ENCODE data around the gene VEGFA.

VEGFA gene

DNA sequence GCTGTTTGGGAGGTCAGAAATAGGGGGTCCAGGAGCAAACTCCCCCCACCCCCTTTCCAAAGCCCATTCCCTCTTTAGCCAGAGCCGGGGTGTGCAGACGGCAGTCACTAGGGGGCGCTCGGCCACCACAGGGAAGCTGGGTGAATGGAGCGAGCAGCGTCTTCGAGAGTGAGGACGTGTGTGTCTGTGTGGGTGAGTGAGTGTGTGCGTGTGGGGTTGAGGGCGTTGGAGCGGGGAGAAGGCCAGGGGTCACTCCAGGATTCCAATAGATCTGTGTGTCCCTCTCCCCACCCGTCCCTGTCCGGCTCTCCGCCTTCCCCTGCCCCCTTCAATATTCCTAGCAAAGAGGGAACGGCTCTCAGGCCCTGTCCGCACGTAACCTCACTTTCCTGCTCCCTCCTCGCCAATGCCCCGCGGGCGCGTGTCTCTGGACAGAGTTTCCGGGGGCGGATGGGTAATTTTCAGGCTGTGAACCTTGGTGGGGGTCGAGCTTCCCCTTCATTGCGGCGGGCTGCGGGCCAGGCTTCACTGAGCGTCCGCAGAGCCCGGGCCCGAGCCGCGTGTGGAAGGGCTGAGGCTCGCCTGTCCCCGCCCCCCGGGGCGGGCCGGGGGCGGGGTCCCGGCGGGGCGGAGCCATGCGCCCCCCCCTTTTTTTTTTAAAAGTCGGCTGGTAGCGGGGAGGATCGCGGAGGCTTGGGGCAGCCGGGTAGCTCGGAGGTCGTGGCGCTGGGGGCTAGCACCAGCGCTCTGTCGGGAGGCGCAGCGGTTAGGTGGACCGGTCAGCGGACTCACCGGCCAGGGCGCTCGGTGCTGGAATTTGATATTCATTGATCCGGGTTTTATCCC, at the start of gene VEGFA:
Gene VEGFA, plus strand, starts transcription at position 686 of the 846 bp plus-strand sequence.
- peak; percentile 90 for DNase-seq (ENCODE audit: low spot score)

DNA sequence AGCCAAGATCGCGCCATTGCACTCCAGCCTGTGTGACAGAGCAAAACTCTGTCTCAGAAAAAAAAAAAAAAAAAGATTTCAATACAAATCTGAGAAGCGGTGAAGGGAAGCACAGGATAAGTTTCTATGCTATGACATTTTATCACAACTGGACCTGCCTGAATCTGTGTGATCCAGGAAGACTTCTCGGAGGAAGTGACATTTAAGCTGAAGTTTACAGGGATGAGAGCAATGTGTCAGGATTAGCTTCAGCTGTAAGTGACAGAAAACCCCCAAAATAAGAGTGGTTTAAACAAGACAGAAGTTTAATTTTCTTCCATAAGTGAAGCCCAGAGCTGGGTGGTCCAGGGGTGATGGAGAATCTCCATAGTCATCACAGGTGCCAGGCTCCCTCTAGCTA, 49.0 kb upstream of the VEGFA start:
- DNase-seq (ENCODE audit: low spot score), result no peak

DNA sequence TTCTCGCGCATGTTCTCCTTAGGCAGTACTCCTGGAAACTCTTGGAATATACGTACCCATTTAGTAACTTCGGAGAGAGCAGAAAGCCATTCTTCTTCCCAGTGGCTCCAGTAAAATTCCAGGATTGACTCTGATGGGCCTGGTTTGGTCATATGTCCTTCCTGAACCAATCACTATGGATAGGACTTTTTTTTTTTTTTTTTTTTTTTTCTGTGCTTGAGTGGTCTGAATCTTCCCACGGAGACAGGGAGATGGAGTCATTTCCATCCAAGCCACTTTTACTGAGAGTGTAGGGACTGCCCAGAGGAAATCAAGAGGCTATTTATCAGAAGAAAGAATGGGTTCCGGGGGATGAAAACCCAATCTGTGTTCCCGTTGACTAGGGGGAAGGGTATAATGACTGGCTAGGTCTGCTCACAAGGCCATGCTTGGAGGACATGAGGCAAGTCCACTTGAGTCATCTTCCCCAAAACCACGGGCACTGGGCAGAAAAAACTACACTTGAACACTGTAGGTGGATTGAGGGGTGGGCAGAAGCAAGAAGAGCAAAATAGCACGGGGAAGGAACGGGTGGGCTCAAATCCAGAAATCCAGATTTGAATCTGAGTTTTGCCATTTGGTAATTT, 47.0 kb upstream of the VEGFA start:
- DNase-seq (ENCODE audit: low spot score), result no peak

DNA sequence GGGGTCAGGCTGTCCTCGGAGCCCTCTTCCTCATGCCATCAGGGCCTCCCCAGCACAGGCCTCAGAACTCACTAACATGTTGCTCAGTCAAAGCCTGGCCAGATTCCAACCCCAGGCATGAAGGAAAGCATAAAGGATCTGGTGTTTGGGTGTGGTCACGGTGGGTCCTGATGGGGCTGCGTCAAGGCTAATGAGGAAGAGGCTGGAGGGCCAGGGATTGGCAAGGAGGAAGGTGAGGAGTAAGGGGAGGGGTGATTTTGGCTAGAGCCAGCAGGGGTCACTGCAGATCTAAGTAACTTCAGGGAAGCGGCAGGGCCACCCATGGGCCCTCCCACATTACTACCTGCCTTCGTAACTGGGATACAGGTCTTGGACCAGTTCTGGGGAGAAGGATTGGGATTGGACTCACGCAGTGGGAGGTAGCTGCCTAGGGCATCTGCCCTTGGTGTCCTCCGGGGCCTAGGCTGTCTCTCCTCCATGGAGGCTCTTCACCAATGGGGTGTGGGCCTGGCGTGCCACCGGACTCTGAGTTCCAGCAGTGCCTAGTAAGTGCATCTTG, 46.2 kb upstream of the VEGFA start:
- DNase-seq (ENCODE audit: low spot score), result peak; percentile 70

DNA sequence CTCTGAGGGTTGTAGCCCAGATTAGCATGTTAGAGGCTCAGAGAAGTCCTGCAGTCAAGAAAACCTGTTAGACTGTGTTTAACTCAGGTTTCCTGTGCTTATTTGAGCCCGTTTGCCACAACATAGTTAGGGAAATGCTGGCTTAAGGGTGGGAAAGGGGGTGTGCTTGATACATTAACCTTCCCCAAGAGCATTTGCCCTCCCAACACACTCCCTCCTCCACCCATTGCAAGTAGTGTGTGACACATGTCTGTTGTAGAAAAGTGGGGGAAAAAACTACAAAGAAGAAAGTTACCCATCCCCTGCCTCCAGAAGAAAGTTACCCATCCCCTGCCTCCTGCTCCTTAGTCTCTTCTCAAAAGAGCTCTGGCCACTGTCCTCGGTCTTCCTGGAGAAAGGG, 45.7 kb upstream of the VEGFA start:
- no peak for DNase-seq (ENCODE audit: low spot score)

DNA sequence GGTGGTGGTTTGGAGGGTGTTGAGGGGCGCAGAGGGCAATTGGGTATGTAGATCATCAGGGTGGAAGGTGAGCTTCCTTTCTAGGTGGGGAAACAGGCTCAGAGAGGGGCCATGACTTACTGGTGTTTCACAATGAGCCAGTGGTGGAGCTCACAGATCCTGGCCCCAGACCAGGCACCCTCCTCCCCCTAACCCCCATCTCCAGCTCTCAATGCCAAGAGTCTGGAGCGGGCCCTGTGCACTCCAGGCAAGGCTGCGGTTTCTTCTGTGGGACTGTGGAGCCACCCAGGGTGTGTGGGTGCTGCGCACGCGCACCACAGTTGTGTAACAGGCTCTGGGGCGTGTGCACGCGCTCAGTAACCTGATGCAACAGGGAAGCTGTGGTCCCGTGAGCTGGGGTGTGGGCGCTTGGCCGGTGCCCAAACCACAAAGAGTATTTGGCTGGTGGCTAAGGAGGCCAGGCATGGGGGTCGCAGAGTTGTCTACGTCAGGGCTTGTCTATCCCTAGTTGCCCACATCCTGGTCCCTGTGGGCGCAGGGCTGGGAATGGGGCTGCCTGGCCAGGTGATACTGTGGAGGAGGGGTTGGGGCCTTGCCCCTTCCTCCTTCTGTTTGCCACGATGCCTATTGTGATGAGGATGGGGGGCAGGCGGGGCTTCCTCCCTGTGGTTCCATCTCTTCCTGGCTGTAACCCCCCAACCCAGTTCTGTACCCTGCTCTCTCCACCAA, 44.9 kb upstream of the VEGFA start:
- peak; percentile 71 for DNase-seq (ENCODE audit: low spot score)

DNA sequence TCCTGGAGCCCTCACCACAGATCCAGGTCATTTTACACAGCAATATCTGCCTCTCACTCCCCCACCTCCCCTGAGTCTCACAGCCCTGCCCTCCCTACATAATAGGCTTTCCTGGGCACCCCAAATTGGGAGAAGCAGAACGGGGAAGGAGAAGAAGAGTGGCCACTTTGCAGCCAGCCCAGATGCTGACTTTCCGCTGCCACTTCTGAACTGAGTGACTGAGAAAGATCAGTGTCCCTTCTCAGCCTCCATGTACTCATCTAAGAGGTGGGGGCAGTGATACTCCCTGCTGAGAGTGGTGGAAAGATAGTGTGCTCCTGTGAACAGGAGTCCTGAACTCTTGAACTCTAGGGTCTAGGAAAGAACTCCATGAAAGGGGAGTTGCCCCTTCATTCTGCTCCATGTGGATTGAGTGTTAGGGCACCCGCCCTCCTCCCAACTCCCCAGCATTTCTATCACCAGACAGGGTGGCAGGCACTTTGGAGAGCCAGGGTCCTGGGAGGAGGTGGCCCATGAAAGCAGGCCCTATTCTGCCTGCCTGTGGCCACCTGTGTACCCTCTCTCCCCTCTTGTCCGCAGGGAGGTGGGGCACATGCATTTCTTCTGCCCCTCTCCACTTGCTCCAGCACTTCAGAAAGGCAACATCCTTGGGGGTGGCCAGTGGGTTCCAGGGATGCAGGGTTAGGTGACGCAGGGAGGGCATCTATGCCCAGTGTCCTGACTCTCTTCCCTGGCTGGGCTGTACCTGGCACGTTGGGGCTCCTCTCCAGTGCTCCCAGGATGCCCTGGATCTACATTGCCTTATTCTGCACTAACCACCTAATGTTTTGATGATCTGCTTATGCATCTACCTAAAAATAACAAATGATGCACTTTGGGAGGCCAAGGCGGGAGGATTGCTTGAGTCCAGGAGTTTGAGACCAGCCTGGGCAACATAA, 44.1 kb upstream of the VEGFA start:
- DNase-seq (ENCODE audit: low spot score), result no peak

DNA sequence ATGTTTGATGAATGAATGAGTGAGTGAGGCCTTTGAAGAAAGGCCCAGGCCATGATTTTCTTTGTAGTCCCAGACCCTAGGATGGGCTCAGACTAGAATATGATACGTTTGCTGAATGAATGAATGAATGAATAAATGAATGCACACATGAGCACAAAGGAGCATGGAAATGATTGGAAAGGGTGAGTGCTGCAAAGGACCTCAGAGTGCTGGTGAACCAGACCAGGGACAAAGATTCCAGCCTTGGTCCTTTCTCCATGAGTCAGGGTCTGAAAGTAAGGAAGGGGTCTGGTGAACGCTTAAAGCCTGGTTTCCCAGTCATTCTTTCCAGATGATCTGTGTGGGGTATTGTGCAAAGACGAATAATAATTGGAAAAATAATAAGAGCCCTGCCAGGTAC, 42.4 kb upstream of the VEGFA start:
- no peak for DNase-seq (ENCODE audit: low spot score)

DNA sequence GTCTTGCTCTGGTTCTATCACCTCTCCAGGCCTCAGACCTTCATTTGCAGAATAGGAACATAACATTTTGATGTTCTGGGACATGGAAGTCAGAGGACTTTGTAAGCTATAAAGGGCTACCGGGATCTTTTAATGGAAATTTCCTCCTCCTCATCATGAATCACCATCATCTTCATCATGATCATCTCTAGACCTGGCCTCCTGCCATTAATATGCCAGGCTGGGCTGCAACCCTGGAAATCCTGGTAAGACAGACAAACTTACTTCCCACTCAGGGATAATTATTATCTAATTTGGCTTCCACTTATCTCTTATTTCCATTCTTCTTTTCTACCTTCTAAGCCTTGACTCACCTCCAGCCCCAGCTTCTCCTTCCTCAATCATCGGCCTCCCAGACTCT, 41.4 kb upstream of the VEGFA start:
- no peak for DNase-seq (ENCODE audit: low spot score)

DNA sequence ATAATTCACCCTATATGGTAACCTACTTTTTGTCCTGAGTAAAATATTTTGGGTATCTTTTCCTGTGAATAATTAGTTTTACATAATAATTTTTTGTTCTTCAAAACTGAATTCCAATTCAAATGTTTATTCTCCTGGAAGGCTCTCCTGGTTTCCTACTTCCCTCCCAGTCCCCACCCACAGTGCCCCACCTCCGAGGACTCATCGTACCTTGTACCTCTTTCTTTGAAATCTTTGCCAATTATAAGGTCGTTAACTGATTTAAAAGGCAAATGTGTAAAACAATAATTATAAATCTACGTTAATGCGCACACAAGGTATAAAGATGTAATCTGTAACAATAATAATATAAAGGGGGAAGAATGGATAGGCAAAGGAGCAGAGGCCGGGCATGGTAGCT, 40.5 kb upstream of the VEGFA start:
- no peak for DNase-seq (ENCODE audit: low spot score)

DNA sequence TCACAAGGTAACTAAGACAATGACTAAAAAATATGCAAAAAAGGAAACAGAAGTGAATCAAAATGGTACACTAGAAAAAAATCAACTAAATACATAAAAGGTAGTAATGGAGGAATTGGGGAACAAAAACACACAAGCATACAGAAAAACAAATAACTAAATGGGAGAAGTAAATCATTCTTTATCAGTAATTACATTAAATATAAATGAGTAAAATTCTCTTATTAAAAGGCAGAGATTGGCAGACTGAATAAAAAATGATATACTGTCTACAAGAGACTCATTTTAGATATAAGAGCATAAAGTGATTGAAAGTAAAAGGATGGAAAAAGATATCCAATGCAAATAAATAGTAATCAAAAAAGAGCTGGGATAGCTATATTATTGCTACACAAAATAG, 39.4 kb upstream of the VEGFA start:
- DNase-seq (ENCODE audit: low spot score), result no peak

DNA sequence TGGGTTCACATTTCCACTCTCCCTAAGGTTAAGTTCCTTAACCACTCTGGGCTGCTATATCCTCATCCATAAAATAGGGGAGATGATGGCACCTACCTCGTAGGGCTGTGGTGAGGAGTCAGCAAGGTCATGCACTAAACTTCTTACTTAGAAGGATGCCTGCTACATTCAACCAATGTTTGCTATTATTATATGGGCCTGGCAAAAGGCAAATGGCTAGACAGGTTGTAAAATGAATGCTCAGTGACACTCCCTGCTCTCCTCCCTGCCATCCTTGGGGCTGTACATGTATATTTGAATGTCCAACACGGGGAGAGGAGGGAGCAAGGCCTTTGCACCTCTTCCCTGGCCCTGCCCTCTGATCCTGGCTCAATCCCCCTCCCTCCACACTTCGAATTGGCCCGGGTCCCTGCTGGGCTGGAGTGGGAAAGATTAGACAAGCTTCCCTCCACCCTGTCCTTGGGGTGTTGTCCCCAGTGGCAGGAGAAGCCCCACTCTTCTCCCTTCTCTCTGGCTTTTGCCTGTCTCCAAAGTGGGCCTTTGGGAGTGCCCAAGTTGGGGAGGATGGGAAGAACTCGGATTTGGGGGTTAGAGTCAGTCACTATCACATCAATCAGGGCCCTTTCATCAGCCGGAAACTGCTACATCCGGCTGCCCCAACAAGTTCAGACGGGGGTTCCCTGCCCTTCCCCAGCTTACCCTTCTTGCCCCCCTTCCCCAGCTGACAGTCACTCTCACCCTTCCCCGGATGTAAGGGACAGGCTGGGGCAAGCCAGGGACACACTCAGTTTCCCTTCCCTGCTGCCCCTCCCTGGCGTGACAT, 36.3 kb upstream of the VEGFA start:
- peak; percentile 9 for DNase-seq (ENCODE audit: low spot score)

DNA sequence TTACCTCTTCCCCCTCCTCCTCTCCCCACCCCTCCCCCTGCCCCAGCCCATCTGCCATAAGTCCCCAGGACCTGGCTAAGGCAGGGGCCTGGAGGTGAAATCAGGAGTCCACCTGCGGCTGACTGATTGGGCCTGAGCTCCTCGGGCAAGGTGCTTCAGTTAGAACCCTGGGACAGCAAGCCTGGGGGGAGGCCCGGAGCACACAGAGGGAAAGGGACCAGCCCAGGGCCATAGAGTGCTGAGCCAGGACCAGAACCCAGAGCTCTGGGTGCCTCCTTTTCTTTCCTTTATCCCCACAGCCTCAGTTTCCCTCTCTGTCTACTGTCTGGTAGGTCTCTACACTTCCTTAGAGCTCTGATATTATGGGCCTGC, 35.7 kb upstream of the VEGFA start:
- DNase-seq (ENCODE audit: low spot score), result no peak

DNA sequence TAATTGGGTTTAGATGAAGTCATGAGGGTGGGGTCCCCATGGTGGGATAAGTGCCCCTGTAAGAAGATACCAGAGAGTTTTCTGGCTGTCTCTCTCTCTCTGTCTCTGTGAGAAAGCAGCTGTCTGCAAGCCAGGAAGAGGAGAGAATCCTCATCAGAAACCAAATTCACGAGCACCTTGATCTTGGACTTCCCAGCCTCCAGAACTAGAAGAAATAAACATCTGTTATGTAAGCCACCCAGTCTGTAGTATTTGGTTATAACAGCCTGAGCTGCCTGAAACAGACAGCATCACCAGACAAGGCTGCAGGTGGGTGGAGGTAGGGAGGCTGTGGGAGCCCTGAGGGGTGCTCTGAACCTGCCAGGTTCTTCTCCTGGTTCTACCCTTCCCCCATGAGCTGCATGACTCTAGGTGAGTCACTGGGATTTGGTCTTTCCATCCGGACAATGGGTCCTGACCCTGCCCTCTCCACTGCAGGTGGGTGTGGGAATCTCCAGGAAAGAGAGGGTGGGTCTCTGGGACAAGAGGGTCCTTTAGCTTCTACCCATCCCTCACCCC, 34.3 kb upstream of the VEGFA start:
- no peak for DNase-seq (ENCODE audit: low spot score)

DNA sequence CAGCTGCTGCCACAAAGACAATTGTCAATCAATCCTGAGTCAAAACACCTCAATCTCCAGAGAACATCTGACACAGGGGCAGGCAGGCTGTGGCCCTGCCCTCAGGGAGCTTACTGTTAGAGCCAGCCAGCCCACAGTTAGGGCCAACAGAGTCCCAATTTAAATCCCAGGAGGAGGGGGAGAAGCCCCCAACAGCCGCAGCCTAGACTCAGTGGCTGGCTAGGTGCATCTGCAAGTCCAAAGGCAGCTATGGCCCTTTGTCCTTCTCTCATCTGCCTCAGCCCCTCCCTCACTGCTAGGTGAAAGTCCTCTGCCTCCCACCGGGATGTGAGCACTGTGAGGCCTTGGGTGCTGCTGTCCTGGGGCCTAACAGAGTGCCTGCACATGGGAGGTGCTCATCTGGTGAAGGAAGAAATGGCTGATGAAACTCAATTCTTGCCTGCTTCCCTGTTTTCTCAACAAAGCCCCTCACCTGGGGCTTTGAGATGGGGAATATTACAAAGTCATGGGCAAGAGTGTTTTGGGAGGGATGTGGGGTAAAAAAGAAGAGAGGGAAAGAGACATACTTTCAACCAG, 33.7 kb upstream of the VEGFA start:
- DNase-seq (ENCODE audit: low spot score), result no peak

DNA sequence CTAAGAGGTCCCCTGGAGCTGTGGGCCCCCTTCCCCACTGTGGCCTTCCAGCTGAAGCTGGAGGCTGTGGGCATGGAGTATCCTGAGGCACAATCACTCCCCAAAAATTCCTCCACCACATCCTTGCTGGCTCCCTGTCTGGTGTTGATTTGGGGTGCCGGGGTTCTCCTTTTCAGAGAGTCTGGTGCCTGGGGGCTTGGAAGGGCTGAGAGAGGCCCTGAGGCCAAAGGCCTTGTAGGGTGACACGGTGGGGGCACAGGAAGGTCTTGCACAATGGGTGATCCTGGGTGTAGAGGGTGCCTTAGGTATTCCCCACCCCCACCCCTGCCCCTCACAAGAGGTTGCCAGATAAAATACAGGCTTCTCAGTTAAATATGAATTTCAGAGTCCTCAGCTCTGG, 33.2 kb upstream of the VEGFA start:
- no peak for DNase-seq (ENCODE audit: low spot score)

DNA sequence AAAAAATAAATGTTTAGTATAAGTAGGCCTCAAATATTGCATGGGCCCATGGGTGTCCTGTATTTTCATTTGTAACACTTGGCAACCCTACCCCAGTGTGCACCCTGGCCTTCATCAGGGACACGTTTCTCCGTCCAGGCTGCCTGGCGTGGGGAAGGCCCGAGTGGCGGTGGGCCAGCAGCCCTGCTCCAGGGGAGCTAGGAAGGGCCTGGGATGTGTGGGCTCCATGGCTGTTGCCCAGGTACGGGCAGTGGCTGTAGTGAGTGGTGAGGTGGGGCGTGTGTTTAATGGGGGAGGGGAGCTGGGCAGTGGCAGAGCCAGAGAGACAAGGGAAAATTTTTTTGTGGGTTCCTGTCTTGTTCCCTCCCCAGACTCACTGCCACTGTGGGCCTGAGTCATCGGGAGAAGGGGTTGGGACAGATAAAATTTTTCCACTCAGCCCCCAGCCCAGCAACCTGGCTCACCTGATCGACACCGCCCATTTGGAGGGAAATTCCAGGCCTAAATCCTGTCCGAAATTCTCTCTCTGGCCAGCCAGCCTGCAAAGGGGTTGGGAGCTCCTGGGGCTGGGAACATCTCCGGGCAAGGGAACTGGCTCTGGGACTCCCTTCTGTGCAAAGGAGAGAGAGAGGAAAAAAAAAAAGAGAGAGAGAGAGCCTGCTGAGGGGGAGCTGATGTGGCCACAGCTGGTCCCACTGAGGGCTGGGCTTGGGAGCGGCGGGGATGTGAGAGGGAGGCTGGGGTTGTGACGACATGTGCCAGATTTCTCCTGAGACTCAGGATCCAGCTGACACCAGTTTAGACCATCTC, 32.5 kb upstream of the VEGFA start:
- DNase-seq (ENCODE audit: low spot score), result no peak

DNA sequence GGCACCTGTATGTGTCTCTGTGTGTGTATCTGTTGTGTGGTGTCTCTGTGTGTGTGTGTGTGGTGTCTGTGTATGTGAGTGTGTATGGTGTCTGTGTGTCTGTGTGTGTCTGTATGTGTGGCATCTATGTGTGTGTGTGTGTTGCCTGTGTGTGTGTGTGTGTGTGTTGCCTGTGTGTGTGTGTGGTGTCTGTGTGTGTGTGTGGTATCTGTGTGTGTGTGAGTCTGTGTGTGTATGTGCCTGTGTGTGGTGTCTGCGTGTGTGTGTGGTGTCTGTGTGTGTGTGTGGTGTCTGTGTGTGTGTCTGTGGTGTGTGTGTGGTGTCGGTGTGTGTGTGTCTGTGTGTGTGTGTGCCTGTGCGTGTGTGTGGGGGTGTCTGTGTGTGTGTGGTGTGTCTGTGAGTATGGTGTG, 31.7 kb upstream of the VEGFA start:
- no peak for DNase-seq (ENCODE audit: low spot score)

All from activated CD4-positive, alpha-beta T cell treated with anti-CD3 and anti-CD28 coated beads, Interleukin-2, Interleukin-4, amounts not matched to agents 100 ng/mL and 50 ng/mL, durations not matched to agents 16 hours and 8 hours (primary cell).